Fibroblast of skin of left biceps (primary cell): ENCODE data around the gene ACAP1.
"Not testable (repeated sequence)": the region's sequence is repeated elsewhere in the genome, so short reads cannot be mapped to it uniquely, and the experiment has no call there.

ENCODE experiments used
- DNase-seq, 2 experiments: peaks; one replicate each; pipeline ENCODE4 v3.0.0-alpha.2; 2013; ENCODE audit warnings: low read depth in 2 of 2

Gene ACAP1

DNA sequence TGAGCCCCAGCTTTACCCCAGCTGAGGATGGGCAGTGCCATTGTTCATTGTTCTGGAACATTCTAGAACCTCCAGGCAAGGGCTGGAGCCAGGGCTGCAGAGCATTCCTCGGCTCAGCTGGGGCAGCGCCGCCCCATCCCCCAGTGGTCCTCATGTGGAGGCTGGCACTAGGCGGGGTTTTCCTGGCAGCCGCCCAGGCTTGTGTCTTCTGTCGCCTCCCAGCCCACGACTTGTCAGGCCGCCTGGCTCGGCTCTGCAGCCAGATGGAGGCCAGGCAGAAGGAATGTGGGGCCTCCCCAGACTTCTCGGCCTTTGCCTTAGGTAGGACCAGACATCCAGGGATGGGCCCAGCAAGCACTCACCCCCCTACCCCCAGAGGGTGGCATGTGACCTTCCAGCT is 18.7 kb downstream of the ACAP1 start, which contains the start of gene TMEM95:
Gene TMEM95 (plus strand): TSS at position 104 of the 400 bp plus-strand sequence. CDS start 49 bp downstream, at position 153.
- no peak for DNase-seq

DNA sequence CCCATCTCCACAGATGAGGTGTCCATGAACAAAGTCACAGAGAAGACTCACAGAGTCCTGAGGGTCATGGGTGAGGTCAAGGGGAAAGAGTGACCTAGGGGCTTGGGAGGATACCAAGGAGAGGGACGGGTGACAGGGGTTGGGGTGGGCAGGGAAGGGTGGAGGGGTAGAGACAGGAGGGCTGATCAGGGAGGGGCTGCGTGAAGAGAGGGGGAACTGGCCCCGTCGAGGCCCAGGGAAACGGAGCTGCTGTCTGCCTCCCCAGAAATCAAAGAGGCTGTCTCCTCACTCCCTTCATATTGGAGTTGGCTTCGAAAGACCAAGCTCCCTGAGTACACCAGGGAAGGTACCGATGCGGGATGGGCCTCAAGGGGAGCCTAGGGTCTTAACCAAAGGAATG is 19.2 kb downstream of the ACAP1 start:
- DNase-seq = no peak

DNA sequence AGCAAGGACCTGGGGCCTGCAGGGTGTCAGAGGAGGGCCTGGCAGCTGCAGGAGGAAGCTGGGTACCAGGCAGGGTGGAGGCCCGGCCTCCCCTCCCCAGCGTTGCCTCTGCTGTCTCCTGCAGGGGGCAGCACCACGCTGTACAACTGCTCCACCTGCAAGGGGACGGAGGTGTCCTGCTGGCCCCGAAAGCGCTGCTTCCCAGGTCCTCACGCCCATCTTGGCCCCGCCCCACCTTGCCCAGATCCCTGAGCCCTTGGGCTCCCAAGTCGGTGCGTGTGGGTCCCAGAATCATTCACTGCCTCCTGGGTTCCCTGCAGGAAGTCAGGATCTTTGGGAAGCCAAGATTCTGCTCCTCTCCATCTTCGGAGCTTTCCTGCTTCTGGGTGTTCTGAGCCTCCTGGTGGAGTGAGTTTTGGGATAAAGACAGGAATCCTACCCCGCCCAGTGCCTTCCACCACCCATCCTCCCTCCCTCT is 19.8 kb downstream of the ACAP1 start:
- DNase-seq = no peak

DNA sequence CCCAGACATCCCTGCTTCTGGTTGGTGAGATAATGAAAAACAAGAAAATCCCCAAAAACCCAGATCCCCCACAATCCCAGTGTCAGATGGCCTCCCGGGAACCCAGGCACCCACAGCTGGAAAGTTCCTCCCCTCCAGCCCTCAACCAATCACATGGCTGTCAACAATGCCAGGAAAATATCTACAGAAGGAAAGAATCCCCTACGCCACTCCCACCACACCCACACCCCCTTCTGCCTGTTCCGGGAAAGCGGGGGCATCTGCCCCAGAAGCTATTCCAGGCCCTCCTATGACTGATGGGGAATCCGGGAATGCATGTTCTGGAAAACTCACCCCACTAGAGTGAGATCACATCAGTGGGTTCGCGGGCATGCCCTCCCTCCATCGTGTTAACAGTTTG is 20.4 kb downstream of the ACAP1 start:
- no peak for DNase-seq

DNA sequence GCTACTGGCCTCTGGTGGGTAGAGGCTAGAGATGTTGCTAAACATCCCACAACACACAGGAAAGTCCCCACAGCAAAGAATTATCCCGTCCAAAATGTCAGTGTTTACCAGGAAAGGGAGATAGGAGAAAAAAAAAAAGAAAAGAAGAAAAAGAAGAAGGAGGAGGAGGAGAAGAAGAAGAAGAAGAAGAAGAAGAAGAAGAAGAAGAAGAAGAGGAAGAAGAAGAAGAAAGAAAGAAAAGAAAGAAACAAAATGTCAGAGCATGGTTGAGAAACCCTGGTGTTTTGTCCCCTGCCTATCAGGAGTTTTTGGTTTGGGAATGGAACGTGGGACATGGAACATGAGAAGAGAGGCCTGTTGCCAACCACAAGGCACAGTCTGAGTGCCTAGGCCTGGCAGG is 21.1 kb downstream of the ACAP1 start:
- no peak for DNase-seq

DNA sequence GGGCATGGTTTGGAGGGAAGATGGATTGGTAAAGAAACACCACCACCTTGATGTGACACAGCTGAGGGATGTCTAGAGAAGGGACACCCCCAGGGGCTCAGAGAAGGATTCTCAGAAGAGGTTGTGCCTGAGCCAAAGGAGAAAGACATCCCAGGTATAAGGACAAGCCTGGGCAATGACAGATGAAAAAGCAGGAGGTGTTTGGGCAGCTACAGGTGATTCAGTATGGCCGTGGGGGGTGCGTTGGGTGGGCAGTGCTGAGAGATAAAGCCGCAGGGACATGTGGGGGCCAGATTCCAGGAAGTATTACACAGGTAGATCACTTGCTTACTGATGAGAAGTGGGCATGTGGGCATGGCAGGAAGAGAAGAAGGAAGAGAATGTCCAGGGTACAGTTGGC is 25.6 kb downstream of the ACAP1 start:
- no peak for DNase-seq

DNA sequence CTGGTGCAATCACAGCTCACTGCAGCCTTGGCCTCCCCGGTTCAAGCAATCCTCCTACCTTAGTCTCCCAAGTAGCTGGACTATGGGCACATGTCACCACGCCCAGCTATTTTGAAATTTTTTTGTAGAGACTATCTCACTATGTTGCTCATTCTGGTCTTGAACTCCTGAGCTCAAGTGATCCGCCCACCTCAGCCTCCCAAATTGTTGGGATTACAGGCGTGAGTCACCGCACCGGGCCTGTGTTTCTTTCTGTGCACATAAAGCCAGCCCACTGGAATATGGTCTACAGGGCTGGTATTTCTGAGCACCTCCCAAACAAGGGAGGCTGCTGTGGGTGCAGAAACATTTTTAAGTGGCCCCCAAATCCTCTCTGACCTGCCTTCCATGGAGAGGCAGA is 27.0 kb downstream of the ACAP1 start:
- DNase-seq = no peak

DNA sequence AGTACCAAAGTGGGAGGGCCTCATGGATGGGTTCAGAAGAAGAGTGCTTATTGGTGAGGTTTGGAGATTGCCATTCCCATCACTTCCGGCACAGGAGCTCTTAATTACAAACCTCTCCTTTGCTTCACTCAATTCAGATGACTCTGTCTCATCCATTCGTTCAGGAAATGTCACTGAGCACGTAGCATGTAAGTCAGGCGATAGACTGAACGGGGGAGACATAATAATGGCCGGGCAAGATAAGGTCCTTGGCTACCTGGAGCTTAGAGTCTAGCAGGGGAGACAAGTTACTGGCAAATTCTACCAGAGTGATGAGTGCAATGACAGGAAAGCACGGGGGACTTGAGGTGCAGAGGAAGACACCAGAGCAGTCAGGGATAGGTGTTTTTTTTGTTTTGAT is 29.6 kb downstream of the ACAP1 start:
- DNase-seq = not testable (repeated sequence)

DNA sequence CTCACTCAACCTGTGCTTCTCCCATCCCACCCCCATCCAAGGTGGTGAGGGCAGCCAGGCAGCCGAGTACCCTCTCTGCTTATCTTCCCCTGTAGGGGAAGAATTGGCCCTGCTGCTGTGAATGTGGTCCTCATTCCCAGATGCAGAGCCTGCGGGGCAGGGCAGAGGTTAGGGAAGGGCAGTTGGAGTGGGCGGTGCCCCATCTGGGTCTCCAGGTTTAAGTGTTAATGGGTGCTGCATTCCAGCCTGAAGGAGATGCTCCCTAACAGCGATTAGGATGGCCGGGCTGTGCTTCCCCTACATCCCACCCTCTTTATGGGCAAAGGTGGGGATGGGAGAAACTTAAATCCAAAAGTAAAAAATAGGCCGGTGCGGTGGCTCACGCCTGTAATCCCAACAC is 30.8 kb downstream of the ACAP1 start:
- DNase-seq = no peak

DNA sequence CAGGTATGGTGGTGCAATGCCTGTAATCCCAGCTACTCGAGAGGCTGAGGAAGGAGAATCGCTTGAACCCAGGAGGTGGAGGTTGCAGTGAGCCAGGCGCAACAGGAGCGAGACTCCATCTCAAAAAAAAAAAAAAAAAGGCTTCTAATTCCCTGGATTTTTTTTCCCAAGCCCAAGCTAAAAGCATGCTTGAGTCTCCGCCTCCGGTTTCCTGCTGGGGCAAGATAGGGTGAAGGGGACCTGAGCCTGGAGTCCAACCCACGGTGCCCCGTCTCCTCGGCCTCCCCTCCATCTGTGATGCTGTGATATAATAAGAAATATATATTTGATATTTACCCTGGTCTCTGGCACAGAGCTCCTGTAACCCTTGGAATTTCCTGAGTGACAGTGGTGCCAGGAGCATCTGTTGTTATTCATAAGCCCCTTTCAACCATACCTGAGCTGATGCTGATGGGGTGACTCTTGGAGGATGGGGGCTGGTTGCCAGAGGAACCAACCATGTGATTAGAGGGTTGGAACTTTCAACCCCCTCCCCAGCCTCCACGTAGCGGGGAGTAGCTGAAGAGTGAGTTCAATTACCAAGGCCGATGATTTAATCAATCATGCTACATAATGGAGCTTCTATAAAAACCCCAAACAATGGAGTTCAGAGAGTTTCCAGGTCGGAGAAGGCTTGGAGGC is 31.7 kb downstream of the ACAP1 start:
- no peak for DNase-seq

DNA sequence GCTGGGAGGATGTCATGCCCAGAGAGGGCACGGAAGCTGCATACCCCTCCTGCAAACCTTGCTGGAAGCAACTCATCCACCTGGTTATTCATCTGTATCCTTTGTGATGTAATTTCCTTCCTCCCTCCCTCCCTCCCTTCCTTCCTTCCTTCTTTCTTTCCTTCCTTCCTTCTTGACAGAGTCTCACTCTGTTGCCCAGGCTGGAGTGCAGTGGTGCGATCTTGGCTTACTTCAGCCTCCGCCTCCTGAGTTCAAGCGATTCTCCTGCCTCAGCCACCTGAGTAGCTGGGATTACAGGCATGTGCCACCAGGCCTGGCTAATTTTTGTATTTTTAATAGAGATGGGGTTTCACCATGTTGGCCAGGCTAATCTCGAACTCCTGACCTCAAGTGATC is 32.3 kb downstream of the ACAP1 start:
- not testable (repeated sequence) for DNase-seq

DNA sequence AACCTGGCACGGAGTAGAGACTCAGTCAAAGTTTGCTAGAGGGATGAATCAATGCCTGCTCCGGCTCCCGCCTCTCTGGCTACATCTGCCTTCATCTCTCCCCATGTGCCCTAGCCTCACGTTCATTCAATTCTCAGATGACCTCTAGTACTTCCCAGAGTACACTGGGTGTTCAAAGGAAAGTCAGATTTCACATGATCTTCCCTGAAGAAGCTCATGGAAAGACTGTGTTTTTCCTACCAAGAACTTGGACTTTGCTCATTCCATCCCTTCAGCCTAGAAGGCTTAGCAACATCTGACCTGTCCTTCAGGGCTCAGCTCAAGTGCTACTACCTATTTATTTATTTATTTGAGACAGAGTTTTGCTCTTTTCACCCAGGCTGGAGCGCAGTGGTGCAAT is 33.5 kb downstream of the ACAP1 start:
- no peak for DNase-seq

DNA sequence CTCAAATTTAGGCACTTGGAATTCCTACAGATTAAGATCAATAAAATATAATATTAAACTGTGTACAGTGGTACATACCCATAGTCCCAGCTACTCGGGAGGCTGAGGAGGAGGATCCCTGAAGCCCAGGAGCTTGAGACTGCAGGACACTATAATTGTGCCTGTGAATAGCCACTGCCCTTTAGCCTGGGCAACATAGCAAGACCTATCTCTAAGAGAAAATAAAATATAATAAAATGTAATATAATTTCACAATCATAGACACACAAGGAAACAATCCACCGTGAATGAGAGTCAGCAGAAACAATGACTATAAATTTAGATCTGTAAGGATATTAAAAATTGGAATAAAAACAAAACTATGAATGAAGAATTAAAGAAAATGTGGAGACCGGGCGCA is 34.5 kb downstream of the ACAP1 start:
- DNase-seq = no peak

DNA sequence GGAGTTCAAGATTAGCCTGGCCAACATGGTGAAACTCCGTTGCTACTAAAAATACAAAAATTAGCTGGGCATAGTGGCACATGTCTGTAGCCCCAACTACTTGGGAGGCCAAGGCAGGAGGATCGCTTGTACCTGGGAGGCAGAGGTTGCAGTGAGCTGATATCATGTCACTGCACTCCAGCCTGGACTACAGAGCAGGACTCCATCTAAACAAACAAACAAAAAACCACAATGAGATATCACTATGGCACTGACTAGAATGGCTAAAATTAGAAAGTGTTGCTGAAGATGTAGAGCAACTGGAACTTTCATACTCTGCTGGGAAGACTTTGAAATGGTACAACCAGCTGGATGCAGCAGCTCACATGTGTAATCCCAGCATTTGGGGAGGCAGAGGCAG is 38.0 kb downstream of the ACAP1 start:
- DNase-seq = no peak

DNA sequence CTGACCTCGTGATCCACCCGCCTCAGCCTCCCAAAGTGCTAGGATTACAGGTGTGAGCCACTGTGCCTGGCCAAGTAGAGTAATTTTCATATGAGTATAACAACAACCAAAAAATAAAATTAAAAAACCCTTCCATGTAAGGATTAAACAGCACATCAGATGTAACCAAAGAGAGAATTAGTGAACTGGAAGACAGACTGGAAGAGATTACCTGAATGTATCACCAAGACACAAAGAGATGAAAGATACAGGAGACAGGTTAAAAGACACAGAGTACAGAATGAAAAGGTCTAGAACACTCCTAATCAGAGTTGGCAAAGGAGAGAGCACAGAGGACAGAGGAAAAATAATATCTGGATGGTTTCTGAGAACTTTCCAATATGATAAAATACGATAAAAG is 42.8 kb downstream of the ACAP1 start:
- DNase-seq = no peak

DNA sequence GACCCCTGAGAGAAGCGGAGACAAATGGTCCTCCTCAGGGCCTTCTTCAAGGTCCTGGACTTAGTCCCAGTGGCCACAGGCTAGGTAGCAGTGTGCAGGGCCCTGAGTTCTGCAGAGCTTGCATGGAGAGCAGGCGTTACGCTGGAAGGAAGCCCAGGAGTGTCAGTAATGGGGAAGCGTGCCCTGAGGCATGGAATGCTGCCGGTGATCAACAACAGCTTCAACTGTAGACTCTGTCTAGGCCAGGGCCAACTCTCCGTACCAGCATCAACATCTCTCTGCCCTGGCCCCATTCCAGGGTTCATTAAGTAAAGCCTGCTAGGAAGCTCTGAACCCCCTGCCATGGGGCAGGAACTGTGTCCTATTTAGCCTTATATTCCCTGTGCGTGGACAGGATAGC is 44.0 kb downstream of the ACAP1 start:
- DNase-seq = no peak

DNA sequence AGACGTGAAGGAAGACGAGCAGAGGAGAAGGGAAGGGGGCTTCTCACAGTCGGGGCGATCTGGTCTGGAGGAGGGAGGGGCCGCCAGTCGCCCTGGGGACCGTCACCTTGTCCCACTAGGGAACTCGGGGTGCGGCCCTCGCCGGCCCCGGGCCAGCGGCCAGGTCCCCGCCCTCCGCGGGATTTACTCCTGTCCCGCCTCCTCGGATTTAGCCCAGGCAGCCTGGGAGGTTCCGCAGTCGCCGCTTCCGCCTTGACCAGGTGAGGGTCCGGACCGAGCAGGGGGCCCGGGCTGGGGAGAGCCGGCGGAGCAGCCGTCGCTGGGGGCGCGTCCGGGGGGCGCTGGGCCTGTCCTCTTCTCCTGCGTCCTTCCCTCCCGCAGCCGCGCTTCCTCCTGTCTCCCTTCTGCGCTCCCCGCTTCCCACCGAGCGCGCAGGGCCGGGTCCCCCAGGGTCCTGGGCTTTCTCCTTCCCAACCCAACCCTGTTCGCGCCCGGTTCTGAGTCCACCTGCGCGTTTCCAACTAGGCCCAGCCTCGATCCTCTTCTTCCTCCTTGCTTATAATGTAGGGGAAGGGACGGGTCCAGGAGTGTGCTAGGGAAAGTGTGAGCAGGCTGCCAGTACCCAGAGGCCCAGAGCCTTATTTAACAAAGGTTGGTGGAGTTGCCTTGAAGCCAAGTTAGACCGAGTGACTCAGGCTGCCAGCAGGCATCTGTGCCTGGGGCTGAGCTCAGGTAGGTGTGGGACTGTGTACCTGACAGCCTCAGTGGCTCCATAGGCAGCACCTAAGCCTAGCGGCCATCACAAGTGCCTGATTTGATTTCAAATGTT is 44.7 kb downstream of the ACAP1 start, which contains the start of gene TNK1:
Gene TNK1 (plus strand): TSS at position 235 of the 829 bp plus-strand sequence. CDS start 1,838 bp downstream, outside the sequence.
- no peak for DNase-seq

DNA sequence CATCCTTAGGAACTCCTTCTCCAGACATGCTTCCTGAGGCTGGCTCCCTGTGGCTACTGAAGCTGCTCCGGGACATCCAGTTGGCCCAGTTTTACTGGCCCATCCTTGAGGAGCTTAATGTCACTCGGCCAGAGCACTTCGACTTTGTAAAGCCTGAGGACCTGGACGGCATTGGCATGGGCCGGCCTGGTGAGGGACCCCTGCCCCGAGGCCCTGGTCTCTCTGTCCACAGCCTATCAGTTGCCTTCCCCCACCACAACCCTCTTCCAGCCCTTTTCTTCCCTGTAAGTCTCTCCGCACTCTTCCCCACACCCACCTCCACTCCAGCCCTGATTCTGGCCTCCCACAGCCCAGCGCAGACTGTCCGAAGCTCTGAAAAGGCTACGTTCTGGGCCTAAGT is 46.6 kb downstream of the ACAP1 start:
- no peak for DNase-seq

DNA sequence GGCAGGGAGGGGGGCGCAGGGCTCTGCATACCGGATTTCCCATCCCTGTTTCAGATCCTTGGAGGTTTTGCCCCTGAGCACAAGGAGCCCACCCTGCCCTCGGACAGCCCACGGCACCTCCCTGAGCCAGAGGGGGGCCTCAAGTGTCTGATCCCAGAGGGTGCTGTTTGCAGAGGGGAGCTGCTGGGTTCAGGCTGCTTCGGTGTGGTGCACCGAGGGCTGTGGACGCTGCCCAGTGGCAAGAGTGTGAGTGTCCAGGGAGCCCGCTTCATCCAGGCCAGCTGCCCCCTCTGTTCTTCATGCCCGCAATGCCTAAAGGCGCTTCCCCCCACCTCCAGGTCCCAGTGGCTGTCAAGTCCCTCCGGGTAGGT is 47.0 kb downstream of the ACAP1 start:
- no peak for DNase-seq

DNA sequence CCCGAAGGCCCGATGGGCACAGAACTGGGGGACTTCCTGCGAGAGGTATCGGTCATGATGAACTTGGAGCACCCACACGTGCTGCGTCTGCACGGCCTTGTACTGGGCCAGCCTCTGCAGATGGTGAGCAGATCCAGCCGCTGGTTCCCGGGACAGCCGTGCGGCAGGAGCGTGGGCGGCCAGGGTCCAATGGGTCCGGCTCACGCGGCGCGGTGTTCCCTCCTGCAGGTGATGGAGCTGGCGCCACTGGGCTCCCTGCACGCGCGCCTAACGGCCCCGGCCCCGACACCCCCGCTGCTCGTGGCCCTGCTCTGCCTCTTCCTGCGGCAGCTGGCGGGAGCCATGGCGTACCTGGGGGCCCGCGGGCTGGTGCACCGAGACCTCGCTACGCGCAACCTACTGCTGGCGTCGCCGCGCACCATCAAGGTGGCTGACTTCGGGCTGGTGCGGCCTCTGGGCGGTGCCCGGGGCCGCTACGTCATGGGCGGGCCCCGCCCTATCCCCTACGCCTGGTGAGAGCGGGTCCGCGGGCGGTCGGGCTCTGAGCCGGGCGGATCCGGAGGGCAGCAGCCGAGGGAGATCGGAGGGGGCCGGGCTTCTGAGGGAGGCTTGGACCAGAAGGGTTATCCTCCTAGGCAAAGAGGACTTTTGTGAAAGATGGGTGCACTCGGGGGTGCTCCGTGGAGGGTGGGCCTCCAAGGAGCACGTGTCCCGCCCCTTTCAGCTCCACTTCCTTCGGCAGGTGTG is 47.6 kb downstream of the ACAP1 start:
- no peak for DNase-seq

DNA sequence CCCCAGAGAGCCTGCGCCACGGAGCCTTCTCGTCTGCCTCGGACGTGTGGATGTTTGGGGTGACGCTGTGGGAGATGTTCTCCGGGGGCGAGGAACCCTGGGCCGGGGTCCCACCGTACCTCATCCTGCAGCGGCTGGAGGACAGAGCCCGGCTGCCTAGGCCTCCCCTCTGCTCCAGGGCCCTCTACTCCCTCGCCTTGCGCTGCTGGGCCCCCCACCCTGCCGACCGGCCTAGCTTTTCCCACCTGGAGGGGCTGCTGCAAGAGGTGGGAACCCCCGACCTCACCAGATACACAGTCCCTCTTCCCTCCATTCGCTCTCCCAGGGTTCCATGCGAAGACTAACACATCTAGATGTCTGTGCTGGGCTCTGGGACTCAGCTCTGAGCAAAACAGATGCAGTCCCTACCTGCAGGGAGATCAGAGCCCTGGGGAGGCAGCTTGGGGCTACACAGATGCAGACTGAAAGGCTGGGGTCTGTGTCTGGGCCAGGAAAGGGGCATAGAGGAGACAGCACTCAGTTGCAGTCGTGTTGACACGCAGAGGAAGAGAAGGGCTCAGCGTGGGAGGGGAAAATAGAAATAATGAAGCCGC is 48.3 kb downstream of the ACAP1 start:
- no peak for DNase-seq

DNA sequence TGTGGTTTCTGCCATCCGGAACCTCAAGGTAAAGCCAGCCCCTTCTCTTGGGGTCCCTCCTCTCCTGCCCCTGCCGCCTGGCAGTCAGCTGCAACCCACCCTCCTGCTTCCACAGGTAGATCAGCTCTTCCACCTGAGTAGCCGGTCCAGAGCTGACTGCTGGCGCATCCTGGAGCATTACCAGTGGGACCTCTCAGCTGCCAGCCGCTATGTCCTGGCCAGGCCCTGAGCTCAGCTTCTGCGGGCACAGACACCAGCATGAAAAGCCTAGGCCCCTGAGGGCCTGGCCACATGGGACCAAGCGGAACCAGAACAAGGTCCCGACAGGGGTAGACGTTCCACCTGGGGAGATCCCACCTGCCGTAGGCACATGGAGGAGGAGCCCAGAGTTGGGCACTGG is 52.5 kb downstream of the ACAP1 start:
- no peak for DNase-seq
